ENCODE measurements around the gene KCNH4.

The KCNH4 gene

DNA sequence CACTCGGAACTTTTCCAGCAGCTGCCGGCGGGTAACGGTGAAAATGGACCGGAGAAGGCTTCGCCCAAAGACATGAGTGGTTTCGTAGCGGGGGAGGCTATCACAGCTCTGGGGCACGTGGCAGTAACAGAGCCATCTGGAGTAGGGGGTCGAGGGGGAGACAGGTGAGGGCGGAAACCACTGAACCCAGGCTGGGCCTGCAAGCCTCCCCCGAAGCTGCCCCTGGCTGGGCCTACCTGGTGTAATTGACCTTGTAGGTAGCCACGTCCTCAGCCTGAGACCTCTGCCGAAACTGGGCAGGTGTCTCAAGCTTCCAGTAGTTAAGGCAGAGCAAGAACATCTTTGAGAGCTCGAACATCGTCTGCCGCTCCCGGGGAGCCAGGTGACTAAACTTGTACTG is 61.6 kb downstream of the KCNH4 start:
- H3K27ac ChIP-seq = no peak overlapping the region
- peaks cover 0 to 47% (median 5%) of the 10 kb centered on the region in 3 donors for H3K36me3 ChIP-seq
- H3K4me1 ChIP-seq = peaks cover 0 to 17% (median 10%) of the 10 kb centered on the region in 4 donors
- no peak overlapping the region for H3K4me3 ChIP-seq
- TF ChIP-seq, protein P1, sequence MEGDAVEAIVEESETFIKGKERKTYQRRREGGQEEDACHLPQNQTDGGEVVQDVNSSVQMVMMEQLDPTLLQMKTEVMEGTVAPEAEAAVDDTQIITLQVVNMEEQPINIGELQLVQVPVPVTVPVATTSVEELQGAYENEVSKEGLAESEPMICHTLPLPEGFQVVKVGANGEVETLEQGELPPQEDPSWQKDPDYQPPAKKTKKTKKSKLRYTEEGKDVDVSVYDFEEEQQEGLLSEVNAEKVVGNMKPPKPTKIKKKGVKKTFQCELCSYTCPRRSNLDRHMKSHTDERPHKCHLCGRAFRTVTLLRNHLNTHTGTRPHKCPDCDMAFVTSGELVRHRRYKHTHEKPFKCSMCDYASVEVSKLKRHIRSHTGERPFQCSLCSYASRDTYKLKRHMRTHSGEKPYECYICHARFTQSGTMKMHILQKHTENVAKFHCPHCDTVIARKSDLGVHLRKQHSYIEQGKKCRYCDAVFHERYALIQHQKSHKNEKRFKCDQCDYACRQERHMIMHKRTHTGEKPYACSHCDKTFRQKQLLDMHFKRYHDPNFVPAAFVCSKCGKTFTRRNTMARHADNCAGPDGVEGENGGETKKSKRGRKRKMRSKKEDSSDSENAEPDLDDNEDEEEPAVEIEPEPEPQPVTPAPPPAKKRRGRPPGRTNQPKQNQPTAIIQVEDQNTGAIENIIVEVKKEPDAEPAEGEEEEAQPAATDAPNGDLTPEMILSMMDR (IDR thresholded peaks at IDR 0.05) = no peak
- no peak for DNase-seq
- no peaks in the 10 kb centered on the region for H3K27me3 ChIP-seq
- H3K9me3 ChIP-seq = no peaks in the 10 kb centered on the region
- intact Hi-C loops (cut with DNase I; ENCODE audit: low total_unique reads) = loop anchor here (5.0 to 10.0 kb wide), 2 partner anchors 52 to 154 kb away; partner anchors contain the start of gene CNP

- no peak overlapping the region for H3K27ac ChIP-seq
- no peak overlapping the region for H3K4me3 ChIP-seq
- intact Hi-C loops (cut with DNase I; ENCODE audit: low total_unique reads) = loop anchor here (5.0 to 10.0 kb wide), 2 partner anchors 51 to 154 kb away; partner anchors contain the start of gene CNP
- no peak for DNase-seq
- peaks cover 0 to 17% (median 10%) of the 10 kb centered on the region in 4 donors for H3K4me1 ChIP-seq
- H3K9me3 ChIP-seq = no peaks in the 10 kb centered on the region
- TF ChIP-seq, protein P1 (IDR thresholded peaks at IDR 0.05) = peak in 1 of 2 experiments; percentile 7
- H3K27me3 ChIP-seq = no peaks in the 10 kb centered on the region
- peaks cover 0 to 44% (median 9%) of the 10 kb centered on the region in 3 donors for H3K36me3 ChIP-seq
These were observed 62.4 kb downstream of the KCNH4 start for GRCh38 chr17:42118545-42118944.

- peaks cover 0 to 21% (median 12%) of the 10 kb centered on the region in 4 donors for H3K4me1 ChIP-seq
- no peaks in the 10 kb centered on the region for H3K9me3 ChIP-seq
- no peaks in the 10 kb centered on the region for H3K27me3 ChIP-seq
- TF ChIP-seq, protein P1 (IDR thresholded peaks at IDR 0.05) = no peak
- no peak overlapping the region for H3K4me3 ChIP-seq
- H3K36me3 ChIP-seq = peaks cover 0 to 44% (median 9%) of the 10 kb centered on the region in 3 donors
- no peak overlapping the region for H3K27ac ChIP-seq
- DNase-seq = no peak
- intact Hi-C loops (cut with DNase I; ENCODE audit: low total_unique reads) = loop anchor here (5.0 to 10.0 kb wide), 2 partner anchors 51 to 153 kb away; partner anchors contain the start of gene CNP
These were observed 62.8 kb downstream of the KCNH4 start for GRCh38 chr17:42118126-42118510.

GRCh38 chr17:42117397-42118125 is 63.4 kb downstream of the KCNH4 start:
- Histone ChIP-seq H3K9me3 (no peaks in the 10 kb centered on the region), H3K4me3 (no peak overlapping the region), H3K27me3 (no peaks in the 10 kb centered on the region), H3K27ac (no peak overlapping the region), H3K4me1 (peaks cover 0 to 27% (median 16%) of the 10 kb centered on the region in 4 donors), H3K36me3 (peaks cover 0 to 44% (median 9%) of the 10 kb centered on the region in 3 donors)
- no peak for DNase-seq
- intact Hi-C loops (cut with DNase I; ENCODE audit: low total_unique reads) = loop anchor here (2.0 to 10.0 kb wide), 3 partner anchors 50 to 153 kb away; partner anchors contain the start of gene CNP
- TF ChIP-seq, protein P1 (IDR thresholded peaks at IDR 0.05) = no peak

DNA sequence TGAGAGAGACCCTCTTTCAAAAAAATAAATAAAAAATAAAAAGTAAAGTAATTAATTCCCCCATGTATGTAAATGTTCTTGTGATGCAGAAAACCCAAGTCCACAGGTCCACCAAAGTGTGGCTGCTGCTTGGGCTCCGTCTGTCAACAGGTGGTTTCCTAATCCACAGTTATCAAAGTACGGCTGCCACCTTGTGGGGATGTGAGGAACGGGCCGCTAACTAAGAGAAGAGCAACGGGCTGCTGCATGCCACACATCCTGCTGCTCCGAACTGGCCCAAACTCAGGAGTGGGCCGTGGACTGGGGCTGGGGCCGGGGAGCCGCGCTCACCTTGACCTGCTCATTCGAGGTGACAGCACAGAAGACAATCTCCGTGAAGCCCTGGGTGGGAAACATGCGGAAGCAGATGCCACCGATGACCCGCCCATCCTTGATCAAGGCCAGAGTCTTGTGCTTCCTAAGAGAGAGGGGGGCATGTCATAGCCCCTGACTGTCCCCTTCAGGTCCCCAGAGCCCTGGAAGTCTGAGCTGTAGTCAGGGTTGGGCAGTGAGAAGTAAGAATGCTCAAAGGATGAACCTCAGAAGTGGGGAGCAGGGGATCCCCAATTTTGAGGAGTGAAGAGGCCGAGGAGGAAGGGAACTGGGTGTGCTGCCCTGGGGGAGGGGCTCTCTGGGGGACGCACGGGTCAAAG is 64.1 kb downstream of the KCNH4 start:
- peak; percentile 88 to 90 for DNase-seq
- H3K27me3 ChIP-seq = no peaks in the 10 kb centered on the region
- H3K9me3 ChIP-seq = no peaks in the 10 kb centered on the region
- no peak overlapping the region for H3K4me3 ChIP-seq
- H3K4me1 ChIP-seq = peaks cover 0 to 28% (median 16%) of the 10 kb centered on the region in 4 donors
- H3K36me3 ChIP-seq = peaks cover 0 to 44% (median 9%) of the 10 kb centered on the region in 3 donors
- intact Hi-C loops (cut with DNase I; ENCODE audit: low total_unique reads) = loop anchor here (2.0 to 10.0 kb wide), 3 partner anchors 50 to 152 kb away; partner anchors contain the start of gene CNP
- TF ChIP-seq, protein P1 (IDR thresholded peaks at IDR 0.05) = peak; percentile 86 to 87
- no peak overlapping the region for H3K27ac ChIP-seq

All from tibial artery (tissue), 4 donors.